ENCODE data around the gene PITRM1.

The PITRM1 gene

DNA sequence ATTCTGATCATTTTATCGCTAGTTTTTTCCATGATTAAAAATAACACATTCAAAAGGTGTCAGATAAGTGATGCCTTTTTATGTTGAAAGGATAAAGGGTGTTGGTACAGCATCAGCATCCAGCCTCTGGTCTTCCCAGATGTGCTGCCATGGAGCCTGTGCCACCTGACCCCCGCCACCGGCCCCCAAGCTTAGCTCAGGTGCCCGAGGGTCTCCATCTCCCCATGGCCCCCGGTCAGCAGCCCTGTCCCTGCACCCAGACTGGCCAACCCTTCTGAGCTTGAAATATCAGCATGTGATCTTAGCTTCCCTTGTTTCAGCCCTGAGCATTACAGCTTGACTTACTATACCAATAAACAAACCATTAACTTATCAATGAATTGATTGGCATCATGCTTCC is 80.7 kb downstream of the PITRM1 start:
- Mint-ChIP-seq H3K27me3 (ENCODE audit: low read depth) (peaks cover 5% of the 10 kb centered on the region), H3K27ac (peak overlapping the region in 2 of 3 experiments; percentile 7 to 34), H3K9me3 (no peaks in the 10 kb centered on the region), H3K4me1 (peaks cover 29% of the 10 kb centered on the region), H3K4me3 (no peak overlapping the region), H3K36me3 (ENCODE audit: low read depth) (peaks cover 4% of the 10 kb centered on the region)
- TF ChIP-seq, protein P1, sequence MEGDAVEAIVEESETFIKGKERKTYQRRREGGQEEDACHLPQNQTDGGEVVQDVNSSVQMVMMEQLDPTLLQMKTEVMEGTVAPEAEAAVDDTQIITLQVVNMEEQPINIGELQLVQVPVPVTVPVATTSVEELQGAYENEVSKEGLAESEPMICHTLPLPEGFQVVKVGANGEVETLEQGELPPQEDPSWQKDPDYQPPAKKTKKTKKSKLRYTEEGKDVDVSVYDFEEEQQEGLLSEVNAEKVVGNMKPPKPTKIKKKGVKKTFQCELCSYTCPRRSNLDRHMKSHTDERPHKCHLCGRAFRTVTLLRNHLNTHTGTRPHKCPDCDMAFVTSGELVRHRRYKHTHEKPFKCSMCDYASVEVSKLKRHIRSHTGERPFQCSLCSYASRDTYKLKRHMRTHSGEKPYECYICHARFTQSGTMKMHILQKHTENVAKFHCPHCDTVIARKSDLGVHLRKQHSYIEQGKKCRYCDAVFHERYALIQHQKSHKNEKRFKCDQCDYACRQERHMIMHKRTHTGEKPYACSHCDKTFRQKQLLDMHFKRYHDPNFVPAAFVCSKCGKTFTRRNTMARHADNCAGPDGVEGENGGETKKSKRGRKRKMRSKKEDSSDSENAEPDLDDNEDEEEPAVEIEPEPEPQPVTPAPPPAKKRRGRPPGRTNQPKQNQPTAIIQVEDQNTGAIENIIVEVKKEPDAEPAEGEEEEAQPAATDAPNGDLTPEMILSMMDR (IDR thresholded peaks at IDR 0.05; ENCODE audit: unreplicated experiment in 3 of 3) = no peak

DNA sequence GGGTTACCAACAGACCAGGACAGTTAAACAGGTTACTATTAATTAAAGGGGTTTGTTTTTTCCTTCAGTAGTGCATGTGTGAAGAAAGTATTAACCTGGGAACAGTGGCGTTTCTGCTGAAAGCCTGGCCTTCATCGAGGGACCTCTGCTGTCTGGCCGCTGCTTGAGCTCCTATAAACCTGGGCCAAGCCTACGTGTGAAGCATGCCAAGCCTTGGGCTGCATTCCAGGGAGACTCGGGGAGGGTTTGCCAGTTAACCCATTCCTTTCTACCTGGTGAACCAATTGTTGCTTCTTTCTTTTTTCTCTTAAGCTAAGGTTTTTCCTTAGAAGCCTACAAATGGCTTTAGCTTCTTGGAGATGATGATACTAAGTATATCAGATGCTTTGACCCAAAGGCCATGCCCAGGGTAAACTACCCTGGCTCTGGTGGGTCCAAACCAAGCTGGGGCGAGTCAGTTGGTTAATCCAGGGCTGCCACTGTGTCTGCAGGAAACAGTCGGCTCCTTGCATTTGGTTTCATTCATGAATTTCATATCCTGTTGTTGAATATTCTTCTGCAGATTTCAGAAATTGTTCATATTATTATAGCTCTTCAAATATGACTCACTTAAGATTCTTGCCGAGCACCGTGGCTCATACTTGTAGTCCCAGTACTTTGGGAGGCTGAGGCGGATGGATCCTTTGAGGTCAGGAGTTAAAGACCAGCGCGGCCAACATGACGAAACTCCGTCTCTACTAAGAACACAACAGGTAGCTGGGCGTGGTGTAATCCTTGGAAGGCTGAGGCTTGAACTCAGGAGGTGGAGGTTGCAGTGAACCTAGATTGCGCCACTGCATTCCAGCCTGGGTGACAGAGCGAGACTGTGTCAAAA is 81.4 kb downstream of the PITRM1 start:
- Mint-ChIP-seq H3K27ac (peak overlapping the region; percentile 72 to 79 (median 77)), H3K4me1 (peaks cover 29% of the 10 kb centered on the region), H3K27me3 (ENCODE audit: low read depth) (peaks cover 5% of the 10 kb centered on the region), H3K9me3 (no peaks in the 10 kb centered on the region), H3K4me3 (no peak overlapping the region), H3K36me3 (ENCODE audit: low read depth) (peaks cover 4% of the 10 kb centered on the region)
- TF ChIP-seq, protein P1 (IDR thresholded peaks at IDR 0.05; ENCODE audit: unreplicated experiment in 3 of 3) = no peak

DNA sequence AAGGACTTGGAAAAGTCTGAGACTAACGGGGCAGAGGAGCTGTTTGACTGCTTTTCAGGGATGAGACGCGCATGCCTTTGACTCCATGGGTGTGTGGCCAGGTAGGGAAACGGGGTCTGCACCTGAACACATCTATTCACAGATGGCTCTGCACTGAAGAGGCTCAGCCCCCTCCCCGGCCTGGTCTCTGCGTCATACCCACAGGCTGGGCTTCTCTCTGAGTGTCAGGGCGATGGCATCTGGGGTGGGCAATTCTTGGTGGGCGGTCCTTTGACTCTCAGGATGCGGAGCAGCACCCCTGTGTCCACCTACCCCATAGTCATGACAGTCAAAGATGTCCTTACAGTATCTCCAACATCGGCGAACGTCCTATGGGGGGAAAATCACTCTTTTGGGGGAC is 82.2 kb downstream of the PITRM1 start:
- no peaks in the 10 kb centered on the region for H3K9me3 Mint-ChIP-seq

More for the DNA sequence above, 82.2 kb downstream of the PITRM1 start:
- Mint-ChIP-seq H3K27me3 (ENCODE audit: low read depth) (peaks cover 5% of the 10 kb centered on the region), H3K4me3 (no peak overlapping the region), H3K27ac (peak overlapping the region; percentile 72 to 79 (median 77)), H3K4me1 (peaks cover 24% of the 10 kb centered on the region), H3K36me3 (ENCODE audit: low read depth) (peaks cover 4% of the 10 kb centered on the region)
- TF ChIP-seq, protein P1 (IDR thresholded peaks at IDR 0.05; ENCODE audit: unreplicated experiment in 3 of 3) = no peak
